ENCODE measurements around the gene ARRDC2.

ARRDC2 gene

GRCh38 chr19:17997969-17998826 lies 9.8 kb upstream of the ARRDC2 start:
- no peaks in the 10 kb centered on the region for H3K36me3 ChIP-seq (ENCODE audit: control insufficient read depth, insufficient read depth, low read length)
- H3K9ac ChIP-seq = no peak overlapping the region
- no peaks in the 10 kb centered on the region for H3K27me3 ChIP-seq (ENCODE audit: control insufficient read depth, insufficient read depth, low read length)
- H3K4me3 ChIP-seq (ENCODE audit: low read depth, low read length) = no peak overlapping the region
- H3K4me2 ChIP-seq (ENCODE audit: low read length) = no peak overlapping the region
- H3K79me2 ChIP-seq = peaks cover 5% of the 10 kb centered on the region
- no peak overlapping the region for H3K27ac ChIP-seq
- no peaks in the 10 kb centered on the region for H3K9me3 ChIP-seq (ENCODE audit: control insufficient read depth, low read length)
- H3K4me1 ChIP-seq = peaks cover 3% of the 10 kb centered on the region
- H2AFZ ChIP-seq = peak overlapping the region; percentile 28
- TF ChIP-seq CTCF (IDR thresholded peaks at IDR 0.05) = peak; percentile 19

GRCh38 chr19:17998827-17999150 lies 9.2 kb upstream of the ARRDC2 start:
- no peak for TF ChIP-seq CTCF (IDR thresholded peaks at IDR 0.05)

GRCh38 chr19:17999684-18000479 lies 8.1 kb upstream of the ARRDC2 start:
- H3K4me2 ChIP-seq (ENCODE audit: low read length) = no peak overlapping the region
- peaks cover 3% of the 10 kb centered on the region for H3K4me1 ChIP-seq
- H3K27ac ChIP-seq = peak overlapping the region; percentile 70
- H3K79me2 ChIP-seq = peaks cover 5% of the 10 kb centered on the region
- no peaks in the 10 kb centered on the region for H3K36me3 ChIP-seq (ENCODE audit: control insufficient read depth, insufficient read depth, low read length)
- H3K9me3 ChIP-seq (ENCODE audit: control insufficient read depth, low read length) = no peaks in the 10 kb centered on the region
- no peak overlapping the region for H3K4me3 ChIP-seq (ENCODE audit: low read depth, low read length)
- H3K9ac ChIP-seq = no peak overlapping the region
- H2AFZ ChIP-seq = peak overlapping the region; percentile 87
- H3K27me3 ChIP-seq (ENCODE audit: control insufficient read depth, insufficient read depth, low read length) = no peaks in the 10 kb centered on the region
- no peak for TF ChIP-seq CTCF (IDR thresholded peaks at IDR 0.05)

More at GRCh38 chr19:17998827-17999150, 9.2 kb upstream of the ARRDC2 start:
- peaks cover 5% of the 10 kb centered on the region for H3K79me2 ChIP-seq
- no peaks in the 10 kb centered on the region for H3K9me3 ChIP-seq (ENCODE audit: control insufficient read depth, low read length)
- no peak overlapping the region for H2AFZ ChIP-seq
- peaks cover 3% of the 10 kb centered on the region for H3K4me1 ChIP-seq
- H3K36me3 ChIP-seq (ENCODE audit: control insufficient read depth, insufficient read depth, low read length) = no peaks in the 10 kb centered on the region
- H3K27ac ChIP-seq = no peak overlapping the region
- H3K4me3 ChIP-seq (ENCODE audit: low read depth, low read length) = no peak overlapping the region
- no peak overlapping the region for H3K4me2 ChIP-seq (ENCODE audit: low read length)
- H3K9ac ChIP-seq = no peak overlapping the region
- H3K27me3 ChIP-seq (ENCODE audit: control insufficient read depth, insufficient read depth, low read length) = no peaks in the 10 kb centered on the region

GRCh38 chr19:18000480-18000914 lies 7.5 kb upstream of the ARRDC2 start:
- Histone ChIP-seq H2AFZ (peak overlapping the region; percentile 87), H3K9me3 (ENCODE audit: control insufficient read depth, low read length) (no peaks in the 10 kb centered on the region), H3K27me3 (ENCODE audit: control insufficient read depth, insufficient read depth, low read length) (no peaks in the 10 kb centered on the region), H3K4me3 (ENCODE audit: low read depth, low read length) (no peak overlapping the region), H3K36me3 (ENCODE audit: control insufficient read depth, insufficient read depth, low read length) (no peaks in the 10 kb centered on the region), H3K79me2 (peaks cover 5% of the 10 kb centered on the region), H3K4me1 (peaks cover 3% of the 10 kb centered on the region), H3K9ac (no peak overlapping the region), H3K27ac (peak overlapping the region; percentile 70), H3K4me2 (ENCODE audit: low read length) (no peak overlapping the region)
- TF ChIP-seq CTCF (IDR thresholded peaks at IDR 0.05) = no peak
